HG03354 (cell line): ENCODE measurements around the gene SHC1.

ENCODE experiments used
- ATAC-seq: cut with Tn5 transposase; IDR thresholded peaks from one replicate; pipeline ENCODE4 v1.9.1; 2021; ENCODE audit warnings: mild to moderate bottlenecking; ENCODE audit not compliant: unreplicated experiment, poor library complexity, severe bottlenecking

The SHC1 gene, protein sequence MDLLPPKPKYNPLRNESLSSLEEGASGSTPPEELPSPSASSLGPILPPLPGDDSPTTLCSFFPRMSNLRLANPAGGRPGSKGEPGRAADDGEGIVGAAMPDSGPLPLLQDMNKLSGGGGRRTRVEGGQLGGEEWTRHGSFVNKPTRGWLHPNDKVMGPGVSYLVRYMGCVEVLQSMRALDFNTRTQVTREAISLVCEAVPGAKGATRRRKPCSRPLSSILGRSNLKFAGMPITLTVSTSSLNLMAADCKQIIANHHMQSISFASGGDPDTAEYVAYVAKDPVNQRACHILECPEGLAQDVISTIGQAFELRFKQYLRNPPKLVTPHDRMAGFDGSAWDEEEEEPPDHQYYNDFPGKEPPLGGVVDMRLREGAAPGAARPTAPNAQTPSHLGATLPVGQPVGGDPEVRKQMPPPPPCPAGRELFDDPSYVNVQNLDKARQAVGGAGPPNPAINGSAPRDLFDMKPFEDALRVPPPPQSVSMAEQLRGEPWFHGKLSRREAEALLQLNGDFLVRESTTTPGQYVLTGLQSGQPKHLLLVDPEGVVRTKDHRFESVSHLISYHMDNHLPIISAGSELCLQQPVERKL

GRCh38 chr1:154970631-154971340 lies at the start of gene SHC1:
TSS of gene SHC1 (minus strand) at chr1:154970747. CDS start at chr1:154970526, 221 bp downstream.
- peak; percentile 27 for ATAC-seq

DNA sequence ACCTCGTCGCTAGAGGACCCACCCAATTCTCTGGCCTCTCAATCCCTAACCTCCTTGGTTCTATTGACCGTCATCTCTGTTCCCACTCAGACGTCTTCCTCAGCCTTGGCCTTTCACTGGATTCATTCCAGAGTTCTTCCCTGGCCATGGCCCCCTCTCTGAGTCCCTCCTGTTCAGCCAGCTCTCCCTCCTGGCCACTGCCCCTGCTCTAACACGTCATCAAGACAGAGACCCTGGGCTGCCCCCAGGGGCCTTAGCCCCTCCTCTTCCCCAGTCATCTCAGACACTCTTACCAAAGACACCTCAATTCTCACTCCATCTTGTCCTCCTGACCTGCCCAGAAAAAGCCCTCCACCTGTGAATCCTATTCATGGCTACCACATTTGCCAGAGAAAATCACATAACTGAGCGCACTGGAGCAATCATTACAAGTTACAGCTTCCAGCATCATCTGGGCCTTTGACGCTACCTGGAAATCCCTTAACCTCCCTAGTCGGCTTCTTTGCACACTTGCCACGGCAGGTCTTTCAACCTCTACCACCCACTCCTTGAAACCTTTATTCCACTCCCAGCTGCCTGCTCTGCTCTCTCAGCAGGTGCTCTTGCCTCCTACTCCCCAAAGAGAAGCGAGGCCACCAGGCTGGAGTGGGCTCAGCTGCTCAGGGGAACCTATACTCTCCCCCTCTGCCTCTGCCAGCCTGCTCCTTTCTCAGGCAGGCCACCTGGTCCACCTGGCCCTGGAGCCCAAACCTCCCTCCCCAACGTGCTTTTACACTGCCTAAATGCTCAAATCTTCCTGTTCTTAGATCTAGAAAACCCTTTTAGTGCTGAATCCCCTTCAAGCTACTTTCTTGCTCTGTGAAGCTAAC lies 49.1 kb upstream of the SHC1 start:
- ATAC-seq: no peak

DNA sequence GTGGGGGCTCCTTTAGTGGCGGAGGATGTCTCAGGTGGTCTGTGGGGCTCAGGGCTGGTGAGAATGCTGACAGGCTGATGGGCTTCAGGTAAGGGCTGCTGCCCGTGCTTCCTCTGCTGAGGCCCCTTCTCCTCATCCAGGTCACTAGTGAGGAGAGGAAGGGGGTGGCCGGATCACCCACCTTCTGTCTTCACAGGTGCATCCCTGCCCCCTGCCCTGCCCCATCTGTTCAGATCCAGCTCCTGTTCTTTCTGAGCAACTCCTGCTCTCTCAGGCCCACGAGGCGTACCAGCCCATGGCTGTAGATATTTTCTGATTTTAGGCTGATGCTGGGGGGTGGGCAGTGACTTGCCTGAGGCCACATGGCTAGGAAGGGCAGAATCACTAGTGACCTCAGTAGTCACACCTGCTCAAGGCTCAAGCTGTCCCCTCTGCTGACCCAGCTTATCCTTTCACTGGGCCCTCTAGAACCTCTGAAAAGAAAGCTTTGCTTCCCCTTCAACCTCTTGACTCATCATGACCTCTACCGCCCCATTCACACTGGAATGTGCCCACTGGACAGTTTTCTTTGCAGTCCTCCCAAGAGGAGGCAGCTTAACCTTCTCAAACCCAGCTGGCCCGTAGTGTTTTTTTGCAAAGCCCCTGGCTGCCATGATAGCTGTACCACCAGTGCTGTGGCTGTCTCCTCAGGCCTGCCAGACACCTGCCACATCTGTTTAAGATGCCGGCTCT lies 48.2 kb upstream of the SHC1 start:
- no peak for ATAC-seq

DNA sequence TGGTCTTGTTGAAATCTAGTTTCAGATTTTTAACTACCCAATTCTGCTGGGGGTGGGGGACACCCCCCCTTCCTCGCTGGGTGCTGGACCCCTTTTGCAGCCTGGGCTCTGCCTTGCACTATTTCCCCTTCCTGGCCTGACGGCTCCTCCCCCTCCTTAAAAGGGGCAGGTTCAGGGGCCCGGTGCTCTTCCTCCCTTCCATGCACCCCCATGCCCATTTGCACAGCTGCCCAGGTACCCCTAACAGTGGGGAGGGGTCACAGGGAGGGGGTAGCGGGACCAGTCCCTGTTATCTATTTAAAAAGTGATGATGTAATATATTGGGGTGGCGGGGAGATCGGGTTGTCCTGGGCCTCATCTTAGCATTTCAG lies 47.4 kb upstream of the SHC1 start:
- peak; percentile 11 for ATAC-seq

DNA sequence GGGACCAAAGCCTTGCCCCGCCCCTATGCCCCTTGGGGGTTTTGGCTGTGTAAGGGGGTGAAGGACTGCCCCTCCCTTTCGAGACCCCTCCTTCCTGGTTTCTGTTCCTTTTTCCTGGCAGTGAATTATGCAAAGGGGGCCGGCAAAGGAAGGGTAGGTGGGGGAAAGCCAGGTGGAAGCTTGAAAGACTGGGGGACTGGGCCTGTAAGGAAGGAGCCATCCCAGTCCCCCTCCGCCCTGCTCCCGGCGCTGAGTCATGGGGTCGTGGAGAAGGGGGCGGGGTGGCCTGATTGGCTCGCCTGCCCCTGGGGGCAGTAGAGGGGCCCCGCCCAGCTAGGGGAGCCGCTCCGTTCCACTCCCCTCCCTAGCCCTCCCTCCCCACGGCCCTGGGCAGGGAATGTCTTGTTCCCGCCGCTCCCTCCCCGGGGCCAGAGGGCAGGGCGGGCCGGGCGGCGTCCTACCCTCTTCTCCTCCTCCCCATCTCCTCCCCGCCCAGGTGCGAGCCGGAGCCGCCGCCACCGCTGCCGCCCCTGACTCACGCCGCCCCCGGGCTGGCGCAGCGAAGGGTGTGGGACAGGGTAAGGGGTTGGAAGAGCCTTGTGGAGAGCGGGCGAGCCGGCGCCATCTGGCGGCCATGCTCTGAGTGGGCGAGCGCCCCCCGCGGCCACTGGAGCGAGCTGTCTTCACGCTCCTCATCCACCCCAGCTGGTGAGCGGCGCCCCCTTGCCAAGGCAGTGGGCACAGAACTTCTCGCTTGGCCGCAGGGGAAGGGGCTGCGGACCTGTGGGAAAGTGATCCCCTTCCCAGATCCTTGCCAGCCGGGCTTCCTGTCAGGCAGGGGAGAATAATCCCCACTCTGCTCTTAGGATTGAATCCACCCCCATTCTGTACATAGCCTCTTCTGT lies 46.7 kb upstream of the SHC1 start:
- peak; percentile 81 for ATAC-seq

DNA sequence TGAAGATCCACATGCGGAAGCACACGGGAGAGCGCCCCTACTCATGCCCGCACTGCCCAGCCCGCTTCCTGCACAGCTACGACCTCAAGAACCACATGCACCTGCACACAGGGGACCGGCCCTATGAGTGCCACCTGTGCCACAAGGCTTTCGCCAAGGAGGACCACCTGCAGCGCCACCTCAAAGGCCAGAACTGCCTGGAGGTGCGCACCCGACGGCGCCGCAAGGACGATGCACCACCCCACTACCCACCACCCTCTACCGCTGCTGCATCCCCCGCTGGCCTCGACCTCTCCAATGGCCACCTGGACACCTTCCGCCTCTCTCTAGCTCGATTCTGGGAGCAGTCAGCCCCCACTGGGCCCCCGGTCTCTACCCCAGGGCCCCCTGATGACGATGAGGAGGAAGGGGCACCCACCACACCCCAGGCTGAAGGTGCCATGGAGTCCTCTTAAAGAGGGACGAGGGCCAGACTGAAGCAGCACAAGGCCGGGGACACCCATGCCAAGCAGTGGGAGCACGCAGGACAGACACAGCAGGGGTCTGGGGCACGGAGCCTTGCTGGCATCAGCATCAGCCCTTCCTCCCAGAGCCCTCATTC lies 45.8 kb upstream of the SHC1 start:
- ATAC-seq: no peak

- ATAC-seq: no peak
These were observed 45.1 kb upstream of the SHC1 start for GRCh38 chr1:155015527-155016230.

DNA sequence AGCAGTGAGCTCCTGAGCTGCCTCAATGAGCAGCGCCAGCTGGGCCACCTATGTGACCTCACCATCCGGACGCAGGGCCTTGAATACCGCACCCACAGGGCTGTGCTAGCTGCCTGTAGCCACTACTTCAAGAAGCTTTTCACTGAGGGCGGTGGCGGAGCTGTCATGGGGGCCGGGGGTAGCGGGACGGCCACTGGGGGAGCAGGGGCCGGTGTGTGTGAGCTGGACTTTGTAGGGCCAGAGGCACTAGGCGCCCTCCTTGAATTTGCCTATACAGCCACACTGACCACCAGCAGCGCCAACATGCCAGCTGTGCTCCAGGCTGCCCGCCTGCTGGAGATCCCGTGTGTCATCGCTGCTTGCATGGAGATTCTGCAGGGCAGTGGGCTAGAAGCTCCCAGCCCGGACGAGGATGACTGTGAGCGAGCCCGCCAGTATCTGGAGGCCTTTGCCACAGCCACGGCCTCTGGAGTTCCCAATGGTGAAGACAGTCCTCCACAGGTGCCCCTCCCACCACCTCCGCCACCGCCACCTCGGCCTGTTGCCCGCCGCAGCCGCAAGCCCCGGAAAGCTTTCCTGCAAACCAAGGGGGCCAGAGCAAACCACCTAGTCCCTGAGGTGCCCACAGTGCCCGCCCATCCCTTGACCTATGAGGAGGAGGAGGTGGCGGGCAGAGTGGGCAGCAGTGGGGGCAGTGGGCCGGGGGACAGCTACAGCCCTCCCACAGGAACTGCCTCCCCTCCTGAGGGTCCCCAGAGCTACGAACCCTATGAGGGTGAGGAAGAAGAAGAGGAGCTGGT lies 44.4 kb upstream of the SHC1 start:
- ATAC-seq: no peak

DNA sequence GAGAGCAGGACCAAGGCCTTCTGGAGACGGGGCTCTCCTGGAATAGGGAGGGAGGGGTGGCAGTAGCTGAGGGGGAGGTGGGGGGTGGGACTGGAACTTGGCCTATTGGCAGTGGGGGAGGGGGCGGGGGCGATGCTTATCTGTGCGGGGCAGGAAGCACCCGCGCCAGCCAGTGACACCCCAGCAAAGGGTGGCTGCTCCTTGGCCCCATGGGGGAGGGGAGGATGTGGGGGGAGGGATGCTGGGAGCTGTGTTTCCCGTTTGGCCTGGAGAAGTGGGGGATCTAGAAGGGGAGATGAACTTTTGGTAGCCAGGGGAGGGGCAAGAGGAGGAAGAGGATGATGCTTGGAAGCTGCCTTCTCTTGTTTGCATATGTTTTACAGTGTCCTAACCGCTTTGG lies 43.1 kb upstream of the SHC1 start:
- ATAC-seq: no peak

- ATAC-seq: no peak
These were observed 42.4 kb upstream of the SHC1 start for GRCh38 chr1:155012776-155013602.

DNA sequence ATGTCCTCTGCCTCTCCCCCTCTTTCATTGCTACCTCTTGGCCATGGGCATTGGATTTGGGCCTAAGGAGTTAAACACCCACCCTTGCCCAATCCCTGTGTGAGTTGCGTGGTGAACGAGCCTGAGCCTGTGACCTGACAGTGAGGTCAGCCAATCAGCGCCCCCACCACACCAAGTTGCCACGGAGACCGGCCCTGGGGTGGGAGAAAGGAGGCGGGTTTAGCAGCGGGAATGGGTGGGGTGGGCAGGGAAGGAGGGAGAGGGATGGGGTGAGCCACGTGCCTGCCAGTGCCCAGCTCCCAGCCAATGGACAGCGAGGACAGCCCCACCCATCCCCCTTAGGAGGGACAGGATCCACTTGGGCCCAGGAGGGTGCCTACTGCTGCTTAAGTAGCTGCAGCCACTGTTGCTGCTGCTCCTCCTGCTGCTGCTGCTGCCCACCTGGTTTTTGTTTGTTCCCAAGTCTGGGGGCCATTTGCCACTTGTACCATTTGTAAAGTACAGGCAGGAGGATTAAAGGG lies 41.5 kb upstream of the SHC1 start:
- ATAC-seq: no peak

- ATAC-seq: no peak
These were observed 41.0 kb upstream of the SHC1 start for GRCh38 chr1:155011437-155012025.

GRCh38 chr1:155011004-155011416 lies 40.5 kb upstream of the SHC1 start:
- no peak for ATAC-seq

GRCh38 chr1:155010211-155010918 lies 39.8 kb upstream of the SHC1 start:
- no peak for ATAC-seq

DNA sequence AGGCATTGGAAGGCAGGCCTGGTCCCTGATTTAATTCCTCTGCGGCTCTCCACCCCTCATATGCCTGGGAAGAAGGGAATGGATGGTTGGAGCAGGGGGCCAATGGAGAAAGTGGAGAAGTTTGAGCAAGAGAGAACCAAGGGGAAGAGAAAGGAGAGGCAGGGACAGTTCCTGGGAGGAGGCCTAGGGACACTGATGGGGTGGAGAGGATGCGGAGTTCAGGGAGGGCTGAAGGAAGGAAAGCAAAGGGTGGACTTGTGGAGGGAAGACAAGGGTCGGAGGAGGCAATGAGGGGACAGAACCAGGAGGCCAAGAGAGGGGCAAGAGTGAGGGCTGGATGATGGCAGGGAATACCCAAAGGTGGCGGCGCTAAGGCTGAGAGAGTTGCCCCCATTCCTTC lies 39.2 kb upstream of the SHC1 start:
- no peak for ATAC-seq
